Thoracic aorta (tissue), 2 donors: ENCODE data around the gene FUT6. TPM values are rescaled to one million over a fixed set of nuclear protein-coding genes. Genes with fewer than 3 reads are reported as not detected.
"Not testable (repeated sequence)": the region's sequence is repeated elsewhere in the genome, so short reads cannot be mapped to it uniquely, and the experiment has no call there.

Experiments used
- ATAC-seq: fragments of 150-250 bp; one replicate; pipeline ENCODE4 v1.8.0; 2017; ENCODE audit warnings: low read depth; ENCODE audit not compliant: insufficient number of reproducible peaks, low FRiP score
- DNase-seq: peaks from one replicate; pipeline ENCODE4 v3.0.0-alpha.2; 2020; ENCODE audit warnings: low spot score
- H3K27ac ChIP-seq, 2 donors: fragments of 200-600 bp; sonication (generic); 1 replicate in 1 of 2; 2 replicates in 1 of 2; pipeline ENCODE4 v1.5.1; 2016; ENCODE audit warnings: mild to moderate bottlenecking in 2 of 2, moderate library complexity in 2 of 2
- H3K27me3 ChIP-seq: fragments of 200-600 bp; sonication (generic); replicated peaks from 2 replicates; pipeline ENCODE4 v1.6.0; 2016; ENCODE audit warnings: mild to moderate bottlenecking; ENCODE audit not compliant: insufficient read depth
- H3K36me3 ChIP-seq: fragments of 200-600 bp; sonication (generic); one replicate; pipeline ENCODE4 v1.5.1; 2016
- H3K4me1 ChIP-seq, 2 donors: fragments of 200-600 bp; sonication (generic); 1 replicate in 1 of 2; 2 replicates in 1 of 2; pipeline versions ENCODE4 v1.5.1 to v1.6.0; 2016; ENCODE audit warnings: low read depth in 2 of 2, mild to moderate bottlenecking in 1 of 2; ENCODE audit not compliant: control insufficient read depth in 1 of 2
- H3K4me3 ChIP-seq: fragments of 200-600 bp; sonication (generic); 2 replicates; pipeline ENCODE4 v1.5.1; 2016; ENCODE audit warnings: mild to moderate bottlenecking
- H3K9me3 ChIP-seq: fragments of 200-600 bp; sonication (generic); 2 replicates; pipeline ENCODE4 v1.5.1; 2016
- CTCF ChIP-seq: fragments of 200-600 bp; sonication (generic); IDR thresholded peaks from one replicate; pipeline ENCODE4 v1.5.1; 2019; ENCODE audit warnings: antibody characterized with exemption
- total RNA-seq, 2 donors: library from RNA; depleted of rRNA; stranded (reverse); fragments of >200 nt; gene quantifications; one replicate each; pipeline versions ENCODE4 v1.1.0 to v1.2.3, GENCODE V29; 2016

FUT6 gene, protein sequence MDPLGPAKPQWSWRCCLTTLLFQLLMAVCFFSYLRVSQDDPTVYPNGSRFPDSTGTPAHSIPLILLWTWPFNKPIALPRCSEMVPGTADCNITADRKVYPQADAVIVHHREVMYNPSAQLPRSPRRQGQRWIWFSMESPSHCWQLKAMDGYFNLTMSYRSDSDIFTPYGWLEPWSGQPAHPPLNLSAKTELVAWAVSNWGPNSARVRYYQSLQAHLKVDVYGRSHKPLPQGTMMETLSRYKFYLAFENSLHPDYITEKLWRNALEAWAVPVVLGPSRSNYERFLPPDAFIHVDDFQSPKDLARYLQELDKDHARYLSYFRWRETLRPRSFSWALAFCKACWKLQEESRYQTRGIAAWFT
- not detected for total RNA-seq

GRCh38 chr19:5839065-5840017, at the start of gene FUT6:
Gene FUT6 (minus strand): TSS chr19:5839702. CDS start chr19:5832567, 7,135 bp downstream.
- ATAC-seq = no peak
- no peak for TF ChIP-seq CTCF
- H3K27ac ChIP-seq = no peak within 1 kb of the TSS

DNA sequence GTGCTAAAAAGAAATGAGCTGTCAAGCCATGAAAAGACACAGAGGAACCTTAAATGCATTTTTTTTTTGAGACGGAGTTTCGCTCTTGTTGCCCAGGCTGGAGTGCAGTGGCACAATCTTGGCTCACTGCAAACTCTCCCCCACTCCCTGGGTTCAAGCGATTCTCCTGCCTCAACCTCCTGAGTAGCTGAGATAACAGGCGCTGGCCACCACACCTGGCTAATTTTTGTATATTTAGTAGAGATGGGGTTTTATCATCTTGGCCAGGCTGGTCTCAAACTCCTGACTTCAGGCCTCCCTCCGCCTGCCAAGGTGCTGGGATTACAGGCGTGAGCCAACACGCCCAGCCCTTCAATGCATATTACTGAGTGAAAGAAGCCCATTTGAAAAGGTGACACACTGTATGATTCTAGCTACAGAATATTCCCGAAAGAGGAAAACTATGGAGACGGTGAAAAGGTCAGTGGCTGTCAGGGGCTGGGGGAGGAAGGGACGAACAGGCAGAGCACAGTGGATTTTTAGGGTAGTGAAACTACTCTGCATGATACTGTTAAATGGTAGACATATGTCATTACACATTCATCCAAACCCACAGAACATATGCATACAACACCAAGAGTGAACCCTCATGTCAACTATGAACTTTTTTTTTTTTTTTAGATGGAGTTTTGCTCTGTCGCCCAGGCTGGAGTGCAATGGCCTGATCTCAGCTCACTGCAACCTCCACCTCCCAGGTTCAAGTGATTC, 44.7 kb upstream of the FUT6 start:
- not testable (repeated sequence) for H3K4me3 ChIP-seq, H3K9me3 ChIP-seq, ATAC-seq, H3K27ac ChIP-seq, H3K36me3 ChIP-seq, DNase-seq, H3K27me3 ChIP-seq
- peaks cover 8 to 14% of the 10 kb centered on the region in 2 donors for H3K4me1 ChIP-seq

More at GRCh38 chr19:5839065-5840017, at the start of gene FUT6:
- Histone ChIP-seq H3K4me1 (no peaks in the 10 kb centered on the region), H3K9me3 (no peaks in the 10 kb centered on the region), H3K36me3 (no peaks in the 10 kb centered on the region), H3K4me3 (no peak within 1 kb of the TSS), H3K27me3 (no peaks in the 10 kb centered on the region)
- DNase-seq = no peak

GRCh38 chr19:5883157-5883873, 43.8 kb upstream of the FUT6 start:
- H3K27me3 ChIP-seq, DNase-seq, ATAC-seq, H3K27ac ChIP-seq, H3K9me3 ChIP-seq, H3K36me3 ChIP-seq, H3K4me3 ChIP-seq: not testable (repeated sequence)
- peaks cover 8 to 14% of the 10 kb centered on the region in 2 donors for H3K4me1 ChIP-seq

DNA sequence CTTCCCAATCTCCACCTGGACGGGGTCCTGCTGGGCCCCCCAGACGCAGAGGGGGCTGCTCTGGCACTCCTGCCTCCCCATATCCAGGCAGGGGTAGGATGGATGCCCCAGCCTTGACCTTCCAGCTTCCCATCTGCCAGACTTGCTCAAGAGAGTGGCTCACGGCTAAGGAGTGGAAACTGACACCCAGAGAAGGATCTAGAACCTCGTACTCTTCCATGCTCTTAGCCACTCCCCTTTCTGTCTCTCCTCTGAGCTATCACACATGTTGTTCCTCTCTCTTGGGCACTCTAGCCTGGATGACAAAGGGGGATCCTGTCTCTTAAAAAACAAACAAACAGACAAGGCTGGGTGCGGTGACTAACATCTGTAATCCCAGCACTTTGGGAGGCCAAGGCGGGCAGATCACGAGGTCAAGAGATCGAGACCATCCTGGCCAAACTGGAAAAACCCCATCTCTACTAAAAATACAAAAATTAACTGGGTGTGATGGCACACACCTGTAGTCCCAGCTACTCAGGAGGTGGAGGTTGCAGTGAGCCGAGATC, 43.0 kb upstream of the FUT6 start:
- Histone ChIP-seq H3K36me3 (no peaks in the 10 kb centered on the region), H3K9me3 (no peaks in the 10 kb centered on the region), H3K27me3 (peaks cover 8% of the 10 kb centered on the region), H3K27ac (no peak overlapping the region), H3K4me1 (peaks cover 8 to 14% of the 10 kb centered on the region in 2 donors), H3K4me3 (no peak overlapping the region)
- no peak for DNase-seq
- ATAC-seq = no peak
- TF ChIP-seq CTCF = no peak

DNA sequence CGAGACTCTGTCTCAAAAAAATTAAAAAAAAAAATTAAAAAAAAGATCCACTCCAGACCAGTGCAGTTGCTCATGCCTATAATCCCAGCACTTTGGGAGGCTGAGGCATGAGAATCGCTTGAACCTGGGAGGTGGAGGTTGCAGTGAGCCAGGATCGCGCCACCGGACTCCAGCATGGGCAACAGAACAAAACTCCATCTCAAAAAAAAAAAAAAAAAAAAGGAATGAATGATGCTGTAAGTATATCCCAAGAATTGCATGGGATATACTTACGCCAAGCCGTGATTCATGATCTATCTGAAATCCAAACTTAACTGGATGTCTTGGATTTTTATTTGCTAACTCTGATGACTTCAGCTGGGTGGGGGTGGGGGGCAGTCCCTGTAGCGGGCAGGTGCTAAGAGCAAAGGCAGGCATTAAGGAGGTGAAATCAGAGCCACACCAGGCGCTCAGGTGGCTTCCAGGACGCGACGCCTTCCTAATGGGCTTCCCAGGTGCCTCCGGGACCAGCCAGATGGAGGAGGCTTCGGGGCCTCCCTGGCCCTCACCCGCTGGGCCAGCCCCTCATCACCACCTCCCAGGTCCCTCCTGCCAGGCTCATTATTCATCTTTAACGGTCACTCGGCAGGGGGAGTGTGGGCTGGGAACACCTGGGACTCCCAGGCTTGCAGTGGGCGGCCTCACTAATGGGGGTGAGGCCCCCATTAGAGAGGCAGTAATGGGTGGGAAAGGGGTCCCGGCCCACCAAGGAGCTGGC, 42.2 kb upstream of the FUT6 start:
- H3K4me1 ChIP-seq = peaks cover 8 to 14% of the 10 kb centered on the region in 2 donors

More for the DNA sequence above, 42.2 kb upstream of the FUT6 start:
- no peak for ATAC-seq
- Histone ChIP-seq H3K36me3 (no peaks in the 10 kb centered on the region), H3K27me3 (peaks cover 8% of the 10 kb centered on the region), H3K9me3 (no peaks in the 10 kb centered on the region), H3K27ac (no peak overlapping the region), H3K4me3 (no peak overlapping the region)
- TF ChIP-seq CTCF = no peak
- no peak for DNase-seq
